Effector memory CD4-positive, alpha-beta T cell (primary cell): ENCODE measurements around the gene RFX3.

Source experiments
- DNase-seq, 3 donors: peaks; one replicate each; pipeline ENCODE4 v3.0.0-alpha.2; 2020
- H3K27ac ChIP-seq: 2 replicates; pipeline ENCODE4 v1.7.0; 2013; ENCODE audit warnings: mild to moderate bottlenecking, low read length, moderate library complexity; ENCODE audit not compliant: insufficient read depth, poor library complexity, severe bottlenecking
- H3K27me3 ChIP-seq: replicated peaks from 2 replicates; pipeline ENCODE4 v1.7.0; 2013; ENCODE audit warnings: mild to moderate bottlenecking, low read length; ENCODE audit not compliant: insufficient read depth, control insufficient read depth, poor library complexity, severe bottlenecking
- H3K36me3 ChIP-seq: 2 replicates; pipeline ENCODE4 v1.7.0; 2013; ENCODE audit warnings: mild to moderate bottlenecking, low read length, moderate library complexity; ENCODE audit not compliant: control insufficient read depth, insufficient read depth
- H3K4me1 ChIP-seq: 2 replicates; pipeline ENCODE4 v1.7.0; 2013; ENCODE audit warnings: low read length, mild to moderate bottlenecking; ENCODE audit not compliant: control insufficient read depth, insufficient read depth, poor library complexity, severe bottlenecking
- H3K4me3 ChIP-seq: 2 replicates; pipeline ENCODE4 v1.7.0; 2013; ENCODE audit warnings: low read length, low read depth, mild to moderate bottlenecking; ENCODE audit not compliant: insufficient read depth, poor library complexity, severe bottlenecking
- H3K9me3 ChIP-seq: 2 replicates; pipeline ENCODE4 v1.7.0; 2013; ENCODE audit warnings: mild to moderate bottlenecking, low read length, moderate library complexity; ENCODE audit not compliant: control insufficient read depth

RFX3 gene

GRCh38 chr9:3528451-3528850 is 2.6 kb upstream of the RFX3 start:
- H3K4me3 ChIP-seq: peak overlapping the region; percentile 25

GRCh38 chr9:3526997-3527940 is 1.5 kb upstream of the RFX3 start:
- Histone ChIP-seq H3K4me1 (peaks cover 21% of the 10 kb centered on the region), H3K9me3 (no peaks in the 10 kb centered on the region), H3K36me3 (no peaks in the 10 kb centered on the region), H3K27me3 (no peaks in the 10 kb centered on the region), H3K4me3 (peak overlapping the region; percentile 83), H3K27ac (peak overlapping the region; percentile 100)
- DNase-seq: no peak

More at GRCh38 chr9:3528451-3528850, 2.6 kb upstream of the RFX3 start:
- DNase-seq: peak; percentile 27 to 37 (median 32)
- H3K9me3 ChIP-seq: no peaks in the 10 kb centered on the region
- peaks cover 21% of the 10 kb centered on the region for H3K4me1 ChIP-seq
- peak overlapping the region; percentile 100 for H3K27ac ChIP-seq
- no peaks in the 10 kb centered on the region for H3K27me3 ChIP-seq
- no peaks in the 10 kb centered on the region for H3K36me3 ChIP-seq

- DNase-seq: peak; percentile 81 to 84 (median 82)
- peaks cover 21% of the 10 kb centered on the region for H3K4me1 ChIP-seq
- peak overlapping the region; percentile 83 for H3K4me3 ChIP-seq
- peak overlapping the region; percentile 100 for H3K27ac ChIP-seq
- no peaks in the 10 kb centered on the region for H3K36me3 ChIP-seq
- H3K9me3 ChIP-seq: no peaks in the 10 kb centered on the region
- no peaks in the 10 kb centered on the region for H3K27me3 ChIP-seq
Measured at GRCh38 chr9:3526165-3526996, 580 bp upstream of the RFX3 start.

- Histone ChIP-seq H3K27me3 (no peaks in the 10 kb centered on the region), H3K4me1 (peaks cover 21% of the 10 kb centered on the region), H3K27ac (peak overlapping the region; percentile 100), H3K9me3 (no peaks in the 10 kb centered on the region), H3K4me3 (peak overlapping the region; percentile 83), H3K36me3 (no peaks in the 10 kb centered on the region)
- no peak for DNase-seq
Measured at GRCh38 chr9:3525096-3525835, 535 bp downstream of the RFX3 start.

- DNase-seq: no peak
- Histone ChIP-seq H3K9me3 (no peaks in the 10 kb centered on the region), H3K27me3 (no peaks in the 10 kb centered on the region), H3K4me3 (no peak overlapping the region), H3K4me1 (no peaks in the 10 kb centered on the region), H3K36me3 (no peaks in the 10 kb centered on the region), H3K27ac (no peak overlapping the region)
Measured at GRCh38 chr9:3521966-3522365, 3.8 kb downstream of the RFX3 start.

GRCh38 chr9:3520564-3520963 is 5.2 kb downstream of the RFX3 start:
- no peak overlapping the region for H3K27ac ChIP-seq
- H3K4me3 ChIP-seq: no peak overlapping the region
- no peak for DNase-seq
- no peaks in the 10 kb centered on the region for H3K27me3 ChIP-seq
- no peaks in the 10 kb centered on the region for H3K36me3 ChIP-seq
- no peaks in the 10 kb centered on the region for H3K4me1 ChIP-seq
- H3K9me3 ChIP-seq: no peaks in the 10 kb centered on the region

DNA sequence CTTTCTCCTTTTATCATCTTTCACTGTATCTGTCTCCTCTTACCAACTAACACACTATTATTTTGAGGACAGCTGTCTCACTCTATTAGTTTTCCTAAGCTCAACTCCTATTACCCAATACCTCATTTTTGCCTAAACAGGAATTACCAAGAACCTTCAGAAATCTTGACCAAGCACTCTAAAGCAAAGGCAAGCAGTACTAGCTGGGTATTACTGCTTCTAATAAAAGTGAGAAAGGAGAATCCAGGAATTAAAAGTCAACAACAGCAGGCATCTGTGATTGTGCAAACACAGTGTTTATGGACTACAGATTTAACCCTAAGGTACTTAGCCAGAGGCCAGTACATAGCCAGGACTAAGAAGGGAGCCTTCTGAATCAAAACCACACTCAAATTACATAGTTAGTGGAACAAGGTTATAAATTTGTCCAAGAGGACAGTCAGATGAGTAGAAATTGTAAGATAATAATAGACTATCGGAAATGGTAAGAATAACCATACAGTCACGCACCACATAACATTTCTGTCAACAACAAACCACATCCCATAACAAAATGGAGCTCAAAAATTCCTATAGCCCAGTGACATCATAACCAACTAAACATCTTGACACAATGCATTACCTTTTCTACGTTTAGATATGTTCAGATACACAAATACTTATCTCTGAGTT is 8.3 kb downstream of the RFX3 start:
- H3K9me3 ChIP-seq: no peaks in the 10 kb centered on the region
- no peaks in the 10 kb centered on the region for H3K36me3 ChIP-seq
- H3K27ac ChIP-seq: no peak overlapping the region
- H3K27me3 ChIP-seq: no peaks in the 10 kb centered on the region
- H3K4me3 ChIP-seq: no peak overlapping the region
- no peak for DNase-seq
- H3K4me1 ChIP-seq: no peaks in the 10 kb centered on the region

GRCh38 chr9:3516667-3517330 is 9.0 kb downstream of the RFX3 start:
- Histone ChIP-seq H3K4me3 (no peak overlapping the region), H3K36me3 (no peaks in the 10 kb centered on the region), H3K27me3 (no peaks in the 10 kb centered on the region), H3K9me3 (no peaks in the 10 kb centered on the region), H3K27ac (no peak overlapping the region), H3K4me1 (no peaks in the 10 kb centered on the region)
- DNase-seq: no peak

- Histone ChIP-seq H3K4me1 (peaks cover 5% of the 10 kb centered on the region), H3K36me3 (no peaks in the 10 kb centered on the region), H3K27ac (no peak overlapping the region), H3K9me3 (no peaks in the 10 kb centered on the region), H3K27me3 (no peaks in the 10 kb centered on the region), H3K4me3 (no peak overlapping the region)
- no peak for DNase-seq
Measured at GRCh38 chr9:3515405-3515804, 10.4 kb downstream of the RFX3 start.
